ENCODE measurements around the gene IQCF2.

The IQCF2 gene

DNA sequence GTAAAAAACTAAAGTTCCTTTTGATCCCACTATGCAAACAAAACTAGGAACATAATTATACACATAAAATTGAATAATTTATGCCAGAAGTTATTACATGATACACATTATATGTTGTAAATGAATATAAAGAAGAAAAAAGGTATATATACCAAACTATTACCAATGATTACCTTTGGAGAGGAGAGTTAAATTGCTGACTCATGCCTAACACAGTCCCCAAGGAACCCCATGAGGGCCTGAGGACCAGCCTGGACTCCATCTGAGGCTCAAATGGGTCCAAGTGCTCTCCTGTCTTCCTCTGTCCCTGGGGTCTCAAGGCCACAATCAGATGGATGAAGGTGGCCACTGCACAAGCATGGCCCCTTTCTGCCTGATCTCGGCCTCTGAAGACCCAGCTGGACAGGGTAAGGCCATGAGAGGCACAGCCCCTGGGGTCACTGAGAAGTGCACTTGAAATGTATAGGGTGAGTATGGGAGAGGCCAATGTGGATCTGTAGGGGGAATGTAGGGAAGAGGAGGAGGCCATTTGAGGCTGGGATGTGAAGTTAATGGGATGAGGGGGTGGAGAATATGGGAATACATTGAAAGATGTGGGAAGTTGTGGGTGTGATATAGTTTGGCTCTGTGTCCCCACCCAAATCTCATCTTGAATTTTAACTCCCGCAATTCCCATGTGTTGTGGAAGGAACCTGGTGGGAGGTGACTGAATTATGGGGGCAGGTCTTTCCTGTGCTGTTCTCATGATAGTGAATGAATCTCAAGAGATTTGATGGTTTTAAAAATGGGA, 42.8 kb downstream of the IQCF2 start:
- no peak for TF ChIP-seq CTCF (IDR thresholded peaks at IDR 0.05; ENCODE audit: low read depth, low read length, missing control alignments)
- no peak for DNase-seq (ENCODE audit: extremely low read depth, low read depth)
- H3K4me3 ChIP-seq (replicated peaks; ENCODE audit: low read depth, low read length): no peak overlapping the region

DNA sequence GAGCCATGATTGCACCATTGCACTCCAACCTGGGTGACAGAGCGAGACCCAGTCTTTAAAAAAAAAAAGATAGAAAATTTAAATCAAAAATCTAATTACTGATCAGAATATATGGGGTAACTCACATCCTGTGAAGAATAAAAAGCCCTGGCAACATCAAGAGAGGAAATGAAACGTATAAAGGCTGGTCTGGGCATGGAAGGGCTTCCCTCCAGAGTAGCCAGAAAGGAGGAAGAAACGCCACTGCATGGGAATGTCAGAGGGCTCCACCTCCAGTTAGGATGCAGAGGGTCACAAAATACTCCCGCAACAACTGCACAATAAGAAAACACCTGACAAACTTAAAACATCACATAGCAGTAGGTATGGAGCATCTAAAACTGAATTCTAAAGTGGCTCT, 46.6 kb downstream of the IQCF2 start:
- DNase-seq (ENCODE audit: extremely low read depth, low read depth): no peak
- no peak overlapping the region for H3K4me3 ChIP-seq (replicated peaks; ENCODE audit: low read depth, low read length)
- no peak for TF ChIP-seq CTCF (IDR thresholded peaks at IDR 0.05; ENCODE audit: low read depth, low read length, missing control alignments)

Data from HFF-Myc (cell line).